Activated T-helper 1 cell treated with anti-CD3 and anti-CD28 coated beads, Interleukin-2, amount 50 U/mL, for 16 hours (primary cell): ENCODE measurements around the gene AIFM2.
A peak's percentile ranks its signal among the peaks of the same experiment; 100 is the strongest.
"Not testable (repeated sequence)": the region's sequence is repeated elsewhere in the genome, so short reads cannot be mapped to it uniquely, and the experiment has no call there.

Experiments
- DNase-seq, 2 donors: peaks; one replicate each; pipeline ENCODE4 v3.0.0-alpha.2; 2020; ENCODE audit warnings: low read depth in 1 of 2, low spot score in 1 of 2

The AIFM2 gene

DNA sequence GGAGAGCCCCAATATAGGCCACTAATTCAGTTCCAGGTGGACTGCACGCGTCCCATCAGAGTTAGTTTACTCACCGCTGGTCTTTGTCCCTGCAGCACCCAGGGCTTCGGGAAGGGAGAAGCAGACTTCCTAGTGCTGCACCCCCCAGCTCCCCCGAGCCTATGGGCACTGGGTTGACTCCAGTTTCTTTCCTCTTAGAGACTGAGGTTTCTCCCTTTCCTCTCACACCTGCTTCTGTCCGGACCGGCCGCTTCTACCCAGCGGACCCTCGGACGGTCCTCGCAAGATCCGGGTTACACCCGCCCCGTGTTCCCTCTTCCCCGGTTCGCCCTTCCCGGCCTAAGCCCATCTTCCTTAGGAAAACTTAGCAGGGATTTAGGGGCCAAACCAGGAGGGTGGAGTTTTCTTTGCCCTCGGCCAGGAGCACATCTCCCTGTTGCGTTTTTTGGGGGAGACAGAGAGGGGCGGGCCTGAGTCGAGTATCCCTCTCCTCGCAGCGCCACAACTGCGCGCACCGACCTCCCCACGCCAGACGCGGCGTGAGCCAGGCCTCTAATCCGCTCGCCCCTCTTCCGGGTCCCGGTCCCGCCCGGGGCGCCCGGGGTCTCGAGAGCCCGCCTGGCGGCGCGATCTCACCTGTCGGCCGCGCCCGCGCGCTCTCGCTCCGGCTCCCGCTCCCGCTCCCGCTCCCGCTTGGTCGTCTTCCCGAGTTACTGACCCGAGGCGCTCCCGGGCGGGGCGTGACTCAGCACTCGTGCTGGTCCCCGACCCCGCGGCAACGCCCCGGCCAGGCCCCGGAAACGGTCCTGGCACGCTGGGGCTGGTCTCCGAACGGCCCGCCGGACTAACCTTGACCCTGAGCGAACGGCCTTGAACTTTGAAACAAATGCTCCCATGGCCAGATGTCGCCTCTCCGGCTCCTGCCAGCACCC lies at the start of gene AIFM2:
Gene AIFM2 (minus strand): TSS at position 728 of the 932 bp plus-strand sequence. CDS start 8,741 bp downstream, outside the sequence.
- peak in 1 of 2 donors; percentile 17 for DNase-seq

DNA sequence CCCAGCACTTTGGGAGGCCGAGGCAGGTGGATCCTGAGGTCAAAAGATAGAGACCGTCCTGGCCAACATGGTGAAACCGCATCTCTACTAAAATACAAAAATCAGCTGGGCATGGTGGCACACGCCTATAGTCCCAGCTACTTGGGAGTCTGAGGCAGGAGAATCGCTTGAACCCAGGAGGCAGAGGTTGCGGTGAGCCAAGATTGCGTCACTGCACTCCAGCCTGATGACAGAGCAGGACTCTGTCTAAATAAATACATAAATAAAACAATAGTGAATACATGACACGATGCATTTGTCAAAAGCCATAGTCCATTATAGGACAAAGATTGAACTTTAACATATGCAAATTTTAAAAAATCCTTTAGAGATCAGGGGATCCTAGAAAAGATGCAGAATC lies 46.6 kb upstream of the AIFM2 start:
- DNase-seq: not testable (repeated sequence)

DNA sequence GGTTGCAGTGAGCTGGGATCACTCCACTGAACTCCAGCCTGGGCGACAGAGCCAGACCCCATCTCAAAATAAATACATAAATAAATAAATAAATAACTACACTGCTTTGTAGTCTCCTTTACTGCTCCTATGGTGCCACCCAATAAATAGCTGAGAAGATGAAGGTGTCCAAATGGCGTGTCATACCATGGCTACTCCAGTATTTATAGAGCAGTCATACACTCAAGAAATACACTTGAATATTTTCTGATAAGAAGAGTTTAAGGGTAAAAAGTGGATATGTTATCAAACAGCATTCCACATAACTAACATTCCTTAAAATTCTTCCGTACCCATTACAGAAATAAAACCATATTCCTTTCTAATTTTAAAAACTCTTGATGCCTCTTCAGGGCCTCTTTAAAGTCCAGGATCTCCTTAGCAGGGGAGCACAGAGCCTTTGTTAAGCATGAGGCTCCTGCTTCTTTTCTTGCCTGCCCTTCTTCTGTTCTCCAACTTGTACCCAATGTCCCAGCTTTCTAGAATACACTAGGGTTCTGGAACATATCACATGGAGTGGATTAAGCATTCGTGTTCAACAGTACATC lies 45.6 kb upstream of the AIFM2 start:
- DNase-seq: no peak

DNA sequence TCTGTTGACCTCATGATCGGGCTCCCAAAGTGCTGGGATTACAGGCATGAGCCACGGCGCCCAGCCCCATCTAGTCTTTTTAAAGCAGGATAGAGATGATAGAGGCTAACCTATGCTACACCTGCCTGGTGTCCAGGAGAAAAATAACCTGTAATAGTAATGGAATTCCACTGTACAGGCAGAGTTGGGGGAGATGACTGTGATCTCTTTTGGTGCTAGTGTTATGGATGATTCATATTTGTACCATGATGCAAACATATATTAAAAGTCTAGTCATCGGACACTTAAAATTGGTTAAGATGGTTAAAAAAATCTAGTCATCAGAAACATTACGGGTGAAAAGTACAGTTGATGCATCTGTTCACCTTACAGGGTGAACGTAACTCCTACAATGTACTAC lies 43.8 kb upstream of the AIFM2 start:
- DNase-seq: no peak

DNA sequence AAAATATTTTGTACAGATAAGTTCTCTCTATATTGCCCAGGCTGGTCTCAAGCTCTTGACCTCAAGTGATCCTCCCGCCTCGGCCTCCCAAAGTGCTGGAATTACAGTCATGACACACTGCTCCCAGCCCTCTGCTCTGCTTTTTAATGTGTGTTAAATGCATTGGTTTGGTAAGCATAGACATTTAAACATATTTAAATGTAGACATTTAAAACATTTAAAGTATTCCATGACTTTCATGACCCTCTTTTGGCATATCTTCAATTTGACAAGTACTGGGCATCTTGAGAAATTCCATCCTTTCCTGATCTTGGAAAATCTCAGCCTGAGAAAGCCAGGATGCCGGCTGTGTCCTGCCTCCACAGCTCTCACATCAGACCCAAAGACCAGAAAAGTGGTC lies 42.9 kb upstream of the AIFM2 start:
- no peak for DNase-seq

DNA sequence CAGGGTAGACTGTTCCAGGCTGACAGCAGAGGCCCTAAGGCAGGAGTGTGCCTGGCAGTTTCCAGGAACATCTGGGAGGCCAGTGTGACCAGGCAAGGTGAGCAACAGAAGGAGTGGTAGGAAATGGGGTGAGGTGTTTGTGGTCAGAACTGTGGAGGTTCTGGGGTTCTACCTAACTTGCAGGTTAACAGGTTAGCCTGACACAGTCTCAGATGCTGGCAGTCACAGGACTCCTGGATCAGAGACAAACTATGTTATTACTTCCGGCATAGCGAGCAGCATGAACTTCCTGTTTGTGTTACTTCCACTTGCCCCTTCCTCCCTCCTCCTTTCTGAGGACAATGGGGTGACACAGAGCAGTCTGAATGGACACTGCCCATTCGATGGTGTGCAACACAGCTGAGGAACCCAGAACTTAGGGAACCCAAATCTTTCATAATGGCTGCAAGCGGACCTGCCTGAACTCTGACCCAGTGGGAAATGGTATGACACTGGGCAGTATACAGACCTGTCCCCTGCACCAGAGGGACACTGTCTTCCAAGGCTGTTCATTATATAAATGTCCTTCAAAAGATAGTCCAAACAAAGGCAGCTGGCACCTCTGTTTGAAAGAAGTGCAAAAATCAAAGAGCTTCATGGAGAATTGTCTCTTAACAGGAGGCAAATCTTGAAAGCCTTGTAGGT lies 41.6 kb upstream of the AIFM2 start:
- DNase-seq: peak in 1 of 2 donors; percentile 9

DNA sequence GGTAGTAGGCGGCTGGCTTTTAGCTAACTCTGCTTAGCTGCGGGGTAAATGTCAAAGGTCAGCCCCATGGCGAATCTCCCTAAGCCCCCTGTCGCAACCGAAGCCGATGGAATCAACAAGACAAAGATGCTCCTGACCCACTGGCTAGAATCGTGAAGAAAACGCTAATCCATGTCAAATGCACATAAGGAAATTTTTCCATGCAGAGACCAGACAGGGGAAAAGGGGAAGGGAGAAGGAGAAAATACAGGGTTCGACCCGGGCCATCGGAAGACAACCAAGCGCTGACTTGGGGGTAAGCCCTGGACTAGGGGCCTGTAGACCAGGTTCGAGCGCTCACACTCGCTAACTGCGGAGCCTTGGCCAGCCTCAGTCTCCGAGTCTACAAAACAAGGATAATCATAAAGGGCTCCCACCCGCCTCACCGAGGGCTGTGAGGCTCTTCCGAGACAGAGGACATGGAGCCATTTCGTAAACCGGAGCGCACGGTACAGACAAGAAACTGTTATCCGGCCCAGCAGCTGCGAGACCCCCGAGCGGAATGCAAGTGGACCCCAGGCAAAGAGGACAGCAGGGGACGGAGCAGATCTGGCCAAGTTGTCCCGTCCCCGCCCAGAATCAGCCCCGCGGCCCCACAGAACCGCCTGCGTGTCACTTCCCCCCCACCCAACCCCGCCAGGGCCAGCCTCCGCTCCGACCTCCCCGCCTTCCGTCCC lies 37.2 kb upstream of the AIFM2 start:
- DNase-seq: no peak

DNA sequence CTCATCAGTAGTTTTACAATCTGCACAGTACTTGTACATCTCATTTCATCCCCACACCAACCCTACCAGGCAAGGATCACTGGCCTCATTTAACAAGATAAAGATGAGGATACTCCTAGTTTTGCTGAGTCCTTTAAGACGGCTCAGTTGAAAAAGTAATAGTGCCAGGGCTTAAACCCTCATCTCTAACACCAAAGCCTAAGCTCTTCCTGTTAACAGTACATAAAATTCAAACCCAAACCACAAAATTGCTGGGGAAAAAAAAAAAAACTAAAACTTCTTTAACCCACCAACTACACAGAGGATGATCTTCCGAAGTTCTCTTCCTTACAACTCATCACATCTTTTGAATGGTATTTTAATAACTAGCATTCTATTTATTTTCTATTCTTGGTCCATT lies 36.4 kb upstream of the AIFM2 start:
- no peak for DNase-seq

DNA sequence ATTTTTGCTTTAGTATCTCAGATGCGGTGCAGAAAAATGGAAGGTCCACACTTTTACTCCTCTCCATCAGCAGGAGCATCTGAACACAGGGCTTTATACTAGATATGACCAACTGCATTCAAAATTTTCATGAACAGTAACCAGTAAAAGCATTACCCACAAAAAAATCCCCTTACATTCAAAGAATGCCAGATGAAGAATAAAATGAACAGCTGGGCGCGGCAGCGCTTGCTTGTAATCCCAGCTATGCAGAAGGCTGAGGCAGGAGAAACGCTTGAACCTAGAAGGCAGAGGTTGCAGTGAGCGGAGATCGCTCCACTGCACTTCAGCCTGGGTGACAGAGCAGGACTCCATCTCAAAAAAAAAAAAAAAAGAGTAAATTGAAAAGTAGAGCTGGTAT lies 34.6 kb upstream of the AIFM2 start:
- DNase-seq: no peak

DNA sequence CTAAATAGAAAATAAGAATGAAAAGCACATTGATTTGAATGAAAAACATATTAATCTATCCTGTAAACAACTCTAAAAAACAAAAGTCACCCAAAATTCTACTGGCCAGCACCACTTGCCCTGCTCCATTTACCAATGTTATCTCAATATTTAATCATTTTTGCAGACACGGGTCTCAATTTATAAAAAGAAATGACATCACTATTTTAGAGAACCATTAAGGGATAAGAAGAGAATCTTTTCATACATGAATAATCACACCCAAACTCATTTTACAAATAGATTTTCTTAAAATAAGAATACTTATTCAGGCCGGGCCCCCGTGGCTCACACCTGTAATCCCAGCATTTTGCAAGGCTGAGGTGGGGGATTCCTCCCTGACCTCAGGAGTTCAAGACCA lies 33.8 kb upstream of the AIFM2 start:
- DNase-seq: no peak

DNA sequence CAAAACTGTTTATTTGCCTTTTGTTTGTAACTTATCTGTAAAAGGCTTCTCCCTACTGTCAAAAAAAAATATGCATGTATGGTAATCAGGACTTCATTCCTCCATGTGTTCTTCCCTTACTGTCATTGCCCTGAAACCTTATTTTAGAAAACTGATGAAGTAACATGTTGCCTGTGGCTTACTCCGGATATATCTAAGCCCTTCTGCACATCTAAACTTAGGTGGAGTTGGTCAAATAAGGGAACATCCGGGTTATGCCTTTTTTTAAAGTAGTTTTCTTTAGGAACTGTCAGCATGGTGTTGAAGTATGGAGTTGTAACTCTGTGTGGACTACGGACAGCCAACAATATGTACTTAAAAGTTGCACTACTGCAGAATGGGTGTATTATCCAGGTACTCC lies 31.5 kb upstream of the AIFM2 start:
- DNase-seq: no peak

DNA sequence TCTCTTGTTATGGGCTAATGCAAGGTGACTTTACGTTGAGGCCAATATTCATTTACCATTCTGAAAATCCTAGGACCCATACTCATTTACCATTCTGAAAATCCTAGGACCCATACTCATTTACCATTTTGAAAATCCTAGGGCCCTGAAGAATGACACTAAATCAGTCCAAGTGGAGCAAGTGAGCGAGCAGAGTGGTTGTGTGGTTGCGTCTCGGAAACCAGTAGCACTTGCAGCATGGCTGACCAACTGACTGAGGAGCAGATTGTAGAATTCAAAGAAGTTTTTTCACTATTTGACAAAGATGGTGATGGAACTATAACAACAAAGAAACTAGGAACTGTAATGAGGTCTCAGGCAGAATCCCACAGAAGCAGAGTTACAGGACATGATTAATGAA lies 30.8 kb upstream of the AIFM2 start:
- no peak for DNase-seq

DNA sequence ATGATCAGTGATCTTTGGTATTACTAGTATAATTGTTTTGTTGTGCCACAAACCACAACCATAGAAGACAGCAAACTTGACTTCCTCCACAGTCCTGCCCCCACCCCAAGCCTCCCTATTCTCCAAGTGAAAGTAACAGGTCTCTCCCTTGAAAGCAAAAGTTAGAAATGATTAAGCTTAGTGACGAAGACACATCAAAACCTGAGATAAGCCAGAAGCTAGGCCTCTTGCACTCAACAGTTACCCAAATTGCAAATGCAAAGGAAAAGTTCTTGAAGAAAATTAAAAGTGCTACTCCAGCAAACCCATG lies 30.2 kb upstream of the AIFM2 start:
- DNase-seq: peak in 1 of 2 donors; percentile 20

DNA sequence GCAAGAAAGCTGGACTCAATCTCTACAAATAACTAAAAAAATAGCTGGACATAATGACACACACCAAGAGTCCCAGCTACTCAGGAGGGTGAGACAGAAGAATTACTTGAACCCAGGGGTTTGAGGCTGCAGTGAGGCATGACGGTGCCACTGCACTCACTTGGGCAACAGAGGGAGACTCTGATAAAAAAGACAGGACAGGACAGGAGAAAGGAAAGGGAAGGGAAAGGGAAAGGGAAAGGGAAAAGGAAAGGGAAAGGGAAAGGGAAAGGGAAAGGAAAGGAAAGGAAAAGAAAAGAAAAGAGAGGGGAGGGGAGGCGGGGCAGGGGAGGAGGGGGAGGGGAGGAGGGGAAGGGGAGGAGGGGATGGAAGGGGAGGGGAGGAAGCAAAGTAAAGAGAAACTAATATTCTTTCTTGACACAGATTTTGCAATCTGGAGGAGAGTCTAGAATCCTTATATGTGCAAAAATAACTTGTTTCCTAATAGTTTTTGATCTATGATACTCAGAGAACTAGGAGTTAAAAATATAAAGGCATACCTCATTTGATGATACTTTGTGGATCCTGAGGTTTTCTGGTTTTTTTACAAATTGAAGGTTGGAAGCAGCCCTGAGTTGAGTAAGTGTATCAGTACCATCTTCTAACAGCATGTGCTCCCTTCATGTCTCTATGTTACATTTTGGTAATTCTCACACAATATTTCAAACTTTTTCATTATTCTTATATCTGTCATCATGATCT lies 29.7 kb upstream of the AIFM2 start:
- no peak for DNase-seq

DNA sequence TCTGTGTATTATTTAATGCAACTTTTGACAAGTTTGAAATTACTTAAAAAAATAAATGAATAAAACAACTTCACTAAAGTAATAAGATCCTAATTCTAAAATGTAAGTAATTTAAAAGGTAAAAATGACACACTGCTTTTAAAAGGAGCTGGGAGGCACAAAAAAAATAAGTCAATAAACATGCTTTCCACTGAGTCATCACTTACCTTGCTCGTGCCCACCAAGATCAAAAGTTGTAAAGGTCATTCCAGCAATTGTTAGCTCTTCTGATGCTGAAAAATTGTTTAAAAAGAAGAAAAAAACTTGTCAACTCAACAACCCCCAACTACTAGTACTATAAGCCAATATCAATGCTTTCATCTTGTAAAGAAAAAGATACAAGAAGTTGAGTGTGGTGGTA lies 28.2 kb upstream of the AIFM2 start:
- no peak for DNase-seq

DNA sequence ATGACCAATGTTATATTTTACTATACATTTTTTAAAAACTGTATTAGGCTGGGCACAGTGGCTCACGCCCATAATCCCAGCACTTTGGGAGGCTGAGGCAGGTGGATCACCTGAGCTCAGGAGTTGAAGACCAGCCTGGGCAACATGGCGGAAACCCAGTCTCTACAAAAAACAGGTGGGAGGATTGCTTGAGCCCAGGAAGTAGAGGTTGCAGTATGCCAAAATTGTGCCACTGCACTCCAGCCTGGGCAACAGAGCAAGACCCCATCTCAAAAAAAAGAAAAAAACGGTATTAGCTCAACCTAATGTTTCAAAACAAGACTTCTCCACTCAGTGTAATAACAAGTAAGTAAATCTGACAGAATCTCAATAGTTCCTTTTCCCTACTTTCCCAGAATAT lies 26.7 kb upstream of the AIFM2 start:
- not testable (repeated sequence) for DNase-seq

DNA sequence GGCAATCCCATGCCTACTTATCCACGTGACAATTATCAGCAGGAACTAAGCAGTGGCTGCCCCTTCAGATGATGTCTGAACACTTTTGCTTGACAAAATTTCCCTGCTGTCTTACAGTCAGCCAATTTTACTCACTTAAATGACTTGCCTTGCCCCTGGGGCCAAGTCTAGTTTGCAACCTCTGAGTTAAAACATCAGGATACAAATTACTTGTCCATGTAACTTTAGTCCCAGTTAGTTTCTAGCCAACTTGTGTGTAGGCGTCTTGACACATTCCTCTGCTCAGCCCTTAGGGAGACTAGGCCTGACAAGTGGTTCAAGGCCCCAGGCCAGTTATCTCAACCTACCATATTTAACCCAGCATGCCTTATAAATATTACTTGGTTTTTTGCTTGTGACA lies 25.5 kb upstream of the AIFM2 start:
- DNase-seq: no peak

DNA sequence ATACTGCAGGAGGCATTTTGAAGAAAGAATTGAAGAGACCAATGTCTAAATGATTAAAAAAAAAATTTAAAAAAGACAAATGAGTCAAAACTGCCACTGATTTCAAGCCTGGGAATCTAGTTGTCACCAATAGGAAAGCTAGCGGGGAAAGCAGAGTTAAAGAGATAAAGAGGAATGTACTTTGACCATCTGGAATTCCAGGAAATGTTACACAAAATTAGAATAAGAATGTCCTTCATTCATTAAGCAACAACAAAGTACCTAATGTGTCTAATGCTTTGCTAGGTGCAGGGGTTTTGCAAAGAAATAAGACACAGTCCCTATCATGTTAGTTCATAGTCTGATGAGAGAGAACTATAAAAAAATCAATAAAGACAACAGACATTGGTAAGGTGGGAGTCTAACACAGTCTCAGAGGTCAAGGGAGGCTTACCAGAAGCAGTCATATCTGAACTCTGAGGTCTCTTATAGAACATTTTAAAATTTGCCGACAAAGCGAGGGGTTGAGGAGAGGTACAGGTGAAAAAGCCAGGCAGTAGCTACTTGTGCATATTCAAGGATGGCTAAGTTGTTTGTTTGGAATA lies 22.7 kb upstream of the AIFM2 start:
- no peak for DNase-seq

DNA sequence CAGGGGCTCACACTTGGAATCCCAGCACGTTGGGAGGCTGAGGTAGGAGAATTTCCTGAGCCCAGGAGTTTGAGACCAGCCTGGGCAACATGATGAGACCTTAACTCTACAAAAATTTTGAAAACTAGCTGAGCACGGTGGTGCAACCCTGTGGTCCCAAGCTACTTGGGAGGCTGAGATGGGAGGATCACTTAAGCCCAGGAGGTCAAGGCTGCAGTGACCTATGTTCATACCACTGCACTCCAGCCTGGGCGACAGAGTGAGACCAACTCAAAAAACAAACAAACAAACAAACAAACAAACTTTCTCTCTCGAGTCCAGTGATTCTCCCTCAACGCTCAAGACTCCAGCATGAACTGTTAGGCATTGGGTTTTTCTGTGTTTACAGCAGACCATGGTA lies 15.9 kb upstream of the AIFM2 start:
- DNase-seq: no peak

DNA sequence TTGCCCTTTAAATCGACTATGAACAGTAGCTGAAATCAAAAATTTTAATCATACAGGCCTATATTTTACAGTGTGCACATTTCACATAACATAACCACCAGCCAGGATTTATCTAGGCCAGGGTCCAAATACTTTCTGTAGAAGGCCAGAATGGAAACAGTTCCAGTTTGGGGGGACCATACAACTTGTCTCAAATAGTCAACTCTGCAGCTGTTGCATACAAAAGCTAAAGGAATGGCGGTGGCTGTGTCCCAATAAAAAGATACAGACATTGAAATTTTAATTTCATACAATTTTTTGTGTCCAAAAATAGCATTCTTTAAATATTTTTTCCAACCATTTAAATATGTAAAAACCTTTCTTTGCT lies 14.6 kb upstream of the AIFM2 start:
- DNase-seq: no peak
